PFSK-1 (cell line): Measurements from ENCODE around the gene OSBPL8.

ENCODE experiments used
- FOXP2 ChIP-seq: optimal IDR thresholded peaks from 2 replicates; pipeline ENCODE3; 2011; ENCODE audit warnings: borderline replicate concordance, control low read depth, inconsistent platforms; ENCODE audit not compliant: insufficient read depth; ENCODE audit errors: extremely low read length, extremely low read depth
- POLR2AphosphoS5 ChIP-seq: IDR thresholded peaks from 2 replicates; pipeline ENCODE4 v1.6.1; 2012; ENCODE audit warnings: low read depth, mild to moderate bottlenecking, control low read depth, low read length, moderate library complexity
- SIN3A ChIP-seq: IDR thresholded peaks from 2 replicates; pipeline ENCODE4 v1.6.1; 2012; ENCODE audit warnings: mild to moderate bottlenecking, low read length, moderate library complexity, borderline replicate concordance; ENCODE audit not compliant: insufficient read depth
- TAF1 ChIP-seq: IDR thresholded peaks from 2 replicates; pipeline ENCODE4 v1.6.1; 2012; ENCODE audit warnings: low read length, control low read depth, borderline replicate concordance; ENCODE audit not compliant: insufficient read depth
- TF ChIP-seq, protein P1 (sequence below), 2 experiments: IDR thresholded peaks; 2 replicates each; pipeline versions ENCODE4 v1.6.1 to v1.8.0; 2011 to 2012; ENCODE audit warnings: low read depth in 2 of 2, low read length in 2 of 2, control low read depth in 1 of 2, inconsistent platforms in 1 of 2, mild to moderate bottlenecking in 1 of 2, moderate library complexity in 1 of 2; ENCODE audit not compliant: insufficient read depth in 1 of 2

OSBPL8 gene

DNA sequence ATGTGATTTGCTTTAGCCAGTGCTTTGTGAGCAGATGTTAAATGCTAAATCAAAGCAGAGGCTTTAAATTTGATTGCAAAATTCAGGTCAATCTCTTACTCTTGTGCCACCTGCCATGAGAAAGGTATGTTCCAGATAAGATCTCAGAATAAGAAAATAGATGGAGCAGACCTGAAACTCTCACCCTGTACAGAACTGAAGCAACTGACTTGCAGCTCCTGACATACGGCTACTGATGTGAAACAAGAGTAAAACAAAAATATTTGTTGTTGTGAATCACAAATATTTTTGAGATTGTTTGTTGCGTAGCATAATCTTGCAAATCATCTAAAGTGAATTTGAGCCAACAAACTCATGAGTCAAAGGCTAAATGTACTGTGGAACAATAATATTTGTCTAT, 3.5 kb upstream of the OSBPL8 start:
- TF ChIP-seq TAF1: no peak
- TF ChIP-seq, protein P1, sequence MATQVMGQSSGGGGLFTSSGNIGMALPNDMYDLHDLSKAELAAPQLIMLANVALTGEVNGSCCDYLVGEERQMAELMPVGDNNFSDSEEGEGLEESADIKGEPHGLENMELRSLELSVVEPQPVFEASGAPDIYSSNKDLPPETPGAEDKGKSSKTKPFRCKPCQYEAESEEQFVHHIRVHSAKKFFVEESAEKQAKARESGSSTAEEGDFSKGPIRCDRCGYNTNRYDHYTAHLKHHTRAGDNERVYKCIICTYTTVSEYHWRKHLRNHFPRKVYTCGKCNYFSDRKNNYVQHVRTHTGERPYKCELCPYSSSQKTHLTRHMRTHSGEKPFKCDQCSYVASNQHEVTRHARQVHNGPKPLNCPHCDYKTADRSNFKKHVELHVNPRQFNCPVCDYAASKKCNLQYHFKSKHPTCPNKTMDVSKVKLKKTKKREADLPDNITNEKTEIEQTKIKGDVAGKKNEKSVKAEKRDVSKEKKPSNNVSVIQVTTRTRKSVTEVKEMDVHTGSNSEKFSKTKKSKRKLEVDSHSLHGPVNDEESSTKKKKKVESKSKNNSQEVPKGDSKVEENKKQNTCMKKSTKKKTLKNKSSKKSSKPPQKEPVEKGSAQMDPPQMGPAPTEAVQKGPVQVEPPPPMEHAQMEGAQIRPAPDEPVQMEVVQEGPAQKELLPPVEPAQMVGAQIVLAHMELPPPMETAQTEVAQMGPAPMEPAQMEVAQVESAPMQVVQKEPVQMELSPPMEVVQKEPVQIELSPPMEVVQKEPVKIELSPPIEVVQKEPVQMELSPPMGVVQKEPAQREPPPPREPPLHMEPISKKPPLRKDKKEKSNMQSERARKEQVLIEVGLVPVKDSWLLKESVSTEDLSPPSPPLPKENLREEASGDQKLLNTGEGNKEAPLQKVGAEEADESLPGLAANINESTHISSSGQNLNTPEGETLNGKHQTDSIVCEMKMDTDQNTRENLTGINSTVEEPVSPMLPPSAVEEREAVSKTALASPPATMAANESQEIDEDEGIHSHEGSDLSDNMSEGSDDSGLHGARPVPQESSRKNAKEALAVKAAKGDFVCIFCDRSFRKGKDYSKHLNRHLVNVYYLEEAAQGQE (IDR thresholded peaks at IDR 0.05; ENCODE audit: insufficient read depth in 1 of 2, low read depth in 2 of 2, low read length in 2 of 2): no peak

DNA sequence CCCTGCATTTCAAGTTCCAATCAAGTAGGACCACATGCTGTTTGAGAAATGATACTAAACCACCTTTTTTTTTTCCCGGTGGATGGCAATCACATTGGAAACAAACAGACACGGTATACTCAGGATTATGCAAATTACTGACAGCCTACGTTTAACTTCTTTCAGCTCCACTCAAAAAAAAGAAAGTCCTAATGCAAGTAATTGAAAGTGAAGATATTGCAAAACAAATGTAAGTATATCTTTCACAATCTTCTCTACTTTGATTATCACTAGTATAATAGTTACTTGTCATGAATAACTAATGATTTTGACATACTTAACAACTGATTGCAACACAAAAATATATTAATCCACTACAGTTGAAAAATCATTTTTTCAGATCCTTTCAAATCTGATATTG, 2.6 kb upstream of the OSBPL8 start:
- TF ChIP-seq TAF1: no peak
- no peak for TF ChIP-seq SIN3A
- TF ChIP-seq, protein P1 (IDR thresholded peaks at IDR 0.05; ENCODE audit: insufficient read depth in 1 of 2, low read depth in 2 of 2, low read length in 2 of 2): no peak
- TF ChIP-seq FOXP2: no peak
- TF ChIP-seq POLR2AphosphoS5: no peak

DNA sequence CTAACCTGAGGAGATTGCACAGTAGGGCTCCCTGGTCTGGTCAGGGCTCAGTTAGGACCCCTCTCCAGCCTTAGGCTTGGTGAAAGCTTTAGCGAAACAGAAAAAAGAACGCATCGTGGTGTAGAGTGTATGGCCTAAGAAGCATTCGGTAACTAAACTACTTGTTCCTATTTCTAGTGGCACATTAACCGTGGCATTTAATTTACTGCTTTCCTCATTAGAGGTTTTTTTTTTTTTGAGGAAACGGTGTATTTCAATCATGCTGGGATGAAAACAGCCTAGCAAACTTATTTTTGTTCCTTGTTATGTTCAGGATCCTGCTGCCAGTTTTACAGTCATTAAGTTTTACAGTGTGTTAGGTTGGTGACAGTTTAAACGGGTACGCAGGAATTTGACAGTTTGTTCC, 518 bp upstream of the OSBPL8 start:
- no peak for TF ChIP-seq FOXP2
- TF ChIP-seq, protein P1 (IDR thresholded peaks at IDR 0.05; ENCODE audit: insufficient read depth in 1 of 2, low read depth in 2 of 2, low read length in 2 of 2): no peak

DNA sequence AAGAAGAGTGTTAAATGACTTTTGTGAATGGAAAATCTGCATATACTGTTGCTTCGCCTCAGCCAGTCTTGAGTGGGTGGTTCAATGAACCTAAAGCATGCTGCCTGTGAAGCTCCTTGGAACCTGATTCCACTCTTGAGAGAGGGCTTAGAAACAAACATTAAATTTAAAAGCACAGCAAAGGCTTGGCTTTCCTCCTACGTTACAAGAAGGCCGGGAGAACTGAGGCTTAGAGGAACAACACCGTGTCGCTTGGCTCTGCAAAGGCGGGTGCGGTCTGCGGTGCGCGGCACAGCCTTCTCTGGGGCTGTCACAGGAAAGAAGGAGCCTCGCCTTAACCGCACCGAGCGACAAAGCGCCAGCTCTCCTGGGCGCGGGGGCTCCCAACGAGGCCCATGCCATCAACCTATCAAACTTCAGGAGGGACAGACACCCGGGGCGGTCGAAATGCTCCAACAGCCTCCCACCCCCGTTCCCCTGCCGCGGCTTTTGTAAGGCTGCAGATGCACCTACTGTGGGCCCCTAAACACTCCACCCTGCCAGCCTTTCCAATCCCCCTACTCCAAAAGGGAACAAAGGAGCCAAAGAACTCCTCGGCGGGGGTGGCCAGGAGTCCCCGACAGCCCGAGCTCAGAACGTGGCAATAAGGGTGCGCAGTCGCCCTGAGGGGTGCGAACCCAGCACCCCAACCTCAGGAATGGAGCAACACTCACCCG, 729 bp downstream of the OSBPL8 start:
- TF ChIP-seq, protein P1 (IDR thresholded peaks at IDR 0.05; ENCODE audit: insufficient read depth in 1 of 2, low read depth in 2 of 2, low read length in 2 of 2): no peak
- TF ChIP-seq SIN3A (0 out of 2 replicates have a peak, but pooled peaks have one; percentile 36), TAF1 (no peak)

DNA sequence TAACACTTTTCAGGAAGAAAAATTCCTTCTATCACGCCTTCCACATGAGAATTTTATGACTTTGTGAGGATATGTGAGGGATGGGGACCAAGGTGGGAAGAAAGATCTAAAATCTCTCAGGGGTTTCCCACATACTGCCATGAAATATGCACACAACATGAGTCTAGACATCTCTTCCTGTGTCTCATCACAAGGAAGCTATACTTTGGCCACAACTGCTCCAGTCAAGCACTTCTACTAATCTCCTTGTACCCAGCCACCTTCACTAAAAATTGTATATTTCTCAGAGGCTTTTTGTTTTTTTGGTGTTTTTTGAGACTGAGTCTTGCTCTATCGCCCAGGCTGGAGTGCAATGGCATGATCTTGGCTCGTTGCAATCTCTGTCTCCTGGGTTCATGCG, 3.2 kb downstream of the OSBPL8 start:
- TF ChIP-seq TAF1 (no peak), POLR2AphosphoS5 (no peak), FOXP2 (no peak)

DNA sequence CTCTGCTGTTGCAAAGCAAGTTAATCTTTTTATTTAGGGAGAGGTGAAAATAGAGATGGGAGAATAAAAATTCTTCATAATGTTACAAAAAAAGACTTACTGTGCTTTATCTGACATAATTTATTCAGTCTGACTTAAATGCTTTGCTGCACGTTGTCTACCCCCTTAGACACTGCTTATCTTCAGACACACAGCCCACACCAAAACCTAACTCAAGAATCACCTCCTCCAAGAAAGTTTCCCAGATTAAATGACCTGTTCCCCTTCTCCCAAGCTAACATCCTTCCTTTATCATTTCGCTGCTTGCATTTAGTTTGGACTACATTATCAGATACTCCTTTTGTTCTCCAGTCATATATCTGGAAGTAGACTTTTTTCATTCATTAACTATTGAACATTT, 3.8 kb downstream of the OSBPL8 start:
- no peak for TF ChIP-seq SIN3A
- no peak for TF ChIP-seq FOXP2
- TF ChIP-seq TAF1: no peak
- TF ChIP-seq, protein P1 (IDR thresholded peaks at IDR 0.05; ENCODE audit: insufficient read depth in 1 of 2, low read depth in 2 of 2, low read length in 2 of 2): no peak
- TF ChIP-seq POLR2AphosphoS5: no peak
